GM19452 (cell line): ENCODE data around the gene TMEM163.
A peak's percentile ranks its signal among the peaks of the same experiment; 100 is the strongest.

Experiments used
- ATAC-seq: cut with Tn5 transposase; IDR thresholded peaks from one replicate; pipeline ENCODE4 v1.9.1; 2021; ENCODE audit not compliant: unreplicated experiment

Gene TMEM163

DNA sequence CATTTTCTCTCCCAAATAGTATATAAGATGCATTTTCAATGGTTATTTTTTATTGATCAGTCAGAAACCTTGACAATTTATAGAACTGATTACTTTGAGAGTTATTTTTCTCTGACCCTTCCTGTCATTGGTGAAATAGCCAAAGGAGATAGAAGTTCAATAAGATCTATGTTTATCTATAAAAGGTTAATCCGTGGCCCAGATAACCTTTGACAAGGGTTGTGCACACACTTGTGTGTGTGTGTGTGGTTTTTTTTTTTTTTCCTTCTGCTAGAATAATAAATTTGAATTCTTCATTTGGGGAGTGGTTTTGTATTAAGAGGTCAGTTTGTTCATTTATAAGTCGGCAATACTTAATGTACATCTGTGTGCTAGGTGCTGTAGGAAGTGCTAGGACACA is 304.9 kb downstream of the TMEM163 start:
- ATAC-seq = no peak

DNA sequence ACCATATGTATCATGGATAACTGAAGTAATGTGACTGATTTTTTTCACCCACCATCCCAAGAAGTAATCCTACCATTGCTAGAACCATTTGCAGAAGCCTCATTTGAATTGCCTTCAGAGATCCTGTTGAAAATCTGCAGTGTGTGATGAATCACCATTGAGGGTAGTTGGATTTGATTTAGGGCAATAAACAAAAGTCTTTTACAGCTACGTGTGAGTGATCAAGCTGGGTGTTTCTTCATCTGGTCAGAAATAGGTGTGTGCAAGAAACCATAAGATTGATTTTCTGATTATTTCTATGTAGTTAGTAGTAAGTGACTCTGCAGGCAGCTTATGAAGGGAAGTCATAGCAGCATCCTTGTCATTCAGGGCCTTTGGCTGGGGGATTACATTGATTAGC is 305.4 kb downstream of the TMEM163 start:
- ATAC-seq = no peak

GRCh38 chr2:134412639-134412999 is 306.2 kb downstream of the TMEM163 start:
- ATAC-seq = no peak

DNA sequence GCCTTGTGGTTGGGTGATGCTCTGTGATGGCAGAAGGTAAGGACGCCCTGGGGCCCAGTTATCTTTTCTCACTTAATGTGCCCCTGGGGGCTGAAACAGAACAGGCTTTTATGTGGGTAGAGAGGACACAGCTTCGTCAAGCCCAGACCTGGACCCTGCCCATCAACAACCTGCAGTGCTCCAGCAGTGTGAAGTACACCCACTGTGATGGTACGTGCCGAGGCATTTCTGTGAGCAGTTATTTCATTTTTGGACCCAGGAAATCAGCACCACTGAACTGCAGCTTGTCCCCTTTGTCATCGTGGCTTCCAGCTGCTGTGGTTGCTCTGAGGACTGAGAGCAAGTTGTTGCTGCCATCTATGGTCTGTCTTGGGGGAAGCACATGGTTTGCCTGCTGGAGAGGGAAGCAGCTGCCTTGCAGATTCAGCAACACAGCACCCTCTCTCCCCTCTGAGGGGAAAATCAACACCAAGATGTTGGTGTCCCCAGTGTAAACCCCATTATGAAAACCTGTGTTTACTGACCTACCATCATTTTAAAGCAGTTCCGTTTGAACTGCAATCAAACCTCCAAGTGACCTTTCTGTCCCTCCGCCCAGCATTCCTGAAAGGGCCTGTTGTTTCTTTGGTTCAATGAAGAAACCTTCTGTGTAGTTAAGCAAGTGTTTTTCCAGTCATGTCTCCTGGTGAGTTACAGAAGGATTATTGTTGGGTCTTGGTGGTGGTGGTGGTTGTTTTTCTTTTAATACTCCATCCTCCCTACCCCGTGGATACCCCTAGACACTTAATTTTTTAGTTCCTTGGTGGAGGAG is 306.8 kb downstream of the TMEM163 start:
- peak; percentile 97 for ATAC-seq

- no peak for ATAC-seq
Measured at GRCh38 chr2:134411279-134411827, 307.4 kb downstream of the TMEM163 start.

- no peak for ATAC-seq
Measured at GRCh38 chr2:134410831-134411231, 308.0 kb downstream of the TMEM163 start.

- no peak for ATAC-seq
Measured at GRCh38 chr2:134410006-134410405, 308.8 kb downstream of the TMEM163 start.

DNA sequence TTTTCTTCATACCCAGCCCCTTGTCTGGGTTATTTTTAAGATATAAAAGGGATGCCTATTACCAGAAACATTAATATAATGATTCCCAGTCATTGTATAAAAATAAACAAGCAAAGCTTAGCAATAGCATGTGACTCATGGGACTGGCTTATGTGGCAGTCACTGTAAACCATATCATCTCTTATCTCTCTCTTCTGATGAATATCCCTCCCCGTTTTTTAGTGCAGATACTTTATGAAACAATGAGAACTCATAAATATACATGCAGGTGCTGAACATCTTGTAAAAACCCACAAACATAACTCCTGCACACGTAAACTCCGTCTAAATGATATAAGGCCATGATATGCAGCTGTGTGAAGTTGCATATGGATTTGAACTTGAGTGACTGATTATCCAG is 310.0 kb downstream of the TMEM163 start:
- ATAC-seq = no peak

DNA sequence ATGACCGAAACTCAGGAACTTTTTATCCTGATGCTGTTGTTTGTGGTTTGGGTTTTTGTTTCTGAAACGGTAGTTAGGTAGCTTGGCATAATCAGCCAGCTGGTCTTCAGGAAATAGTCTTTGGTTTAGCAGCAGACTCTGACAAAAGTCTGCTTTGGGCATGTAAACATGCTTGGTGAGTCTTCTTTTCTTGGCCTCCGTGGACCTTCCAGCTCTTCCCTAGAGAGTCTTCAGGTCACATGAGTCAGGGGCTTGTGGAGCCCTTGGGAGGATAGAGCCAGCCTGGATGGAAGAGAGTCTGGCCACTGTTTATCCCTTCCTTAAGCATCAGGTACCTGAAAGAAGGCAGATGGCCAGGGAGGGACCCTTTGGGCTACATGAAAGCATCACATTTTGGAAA is 310.4 kb downstream of the TMEM163 start:
- ATAC-seq = no peak

DNA sequence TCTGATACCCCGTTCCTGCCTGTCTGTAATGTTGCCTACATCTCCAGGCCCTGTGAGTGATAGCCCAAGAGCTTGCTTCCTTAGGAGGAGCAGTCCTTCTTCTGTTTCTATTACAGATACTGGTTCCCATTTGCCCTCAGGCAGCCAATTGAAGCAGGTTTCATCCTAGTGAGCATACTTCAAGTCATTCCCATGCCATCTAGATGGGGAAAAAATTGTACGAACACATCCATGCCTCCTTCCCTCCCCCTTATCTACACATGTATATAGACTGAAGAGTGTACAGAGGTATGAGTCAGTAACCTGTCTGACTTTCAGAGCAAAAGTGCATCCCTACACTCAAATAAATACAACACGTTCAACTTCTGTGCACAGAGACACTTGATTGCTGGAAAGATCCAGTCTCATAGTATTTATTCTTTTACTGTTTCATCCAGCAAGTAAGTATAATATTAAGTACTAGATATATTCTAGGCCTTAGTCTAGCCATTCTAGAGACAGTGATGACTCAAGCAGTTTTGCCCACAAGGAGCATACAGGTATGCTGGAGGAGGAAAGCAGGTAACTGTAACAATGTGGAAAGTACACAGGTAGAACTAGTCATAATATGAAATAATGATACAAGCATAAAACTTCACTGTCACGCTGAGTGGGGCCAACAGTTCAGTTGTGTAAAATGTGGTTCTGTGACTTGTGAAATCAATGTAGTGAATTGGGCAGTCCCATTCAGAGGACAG is 311.5 kb downstream of the TMEM163 start:
- ATAC-seq = no peak

DNA sequence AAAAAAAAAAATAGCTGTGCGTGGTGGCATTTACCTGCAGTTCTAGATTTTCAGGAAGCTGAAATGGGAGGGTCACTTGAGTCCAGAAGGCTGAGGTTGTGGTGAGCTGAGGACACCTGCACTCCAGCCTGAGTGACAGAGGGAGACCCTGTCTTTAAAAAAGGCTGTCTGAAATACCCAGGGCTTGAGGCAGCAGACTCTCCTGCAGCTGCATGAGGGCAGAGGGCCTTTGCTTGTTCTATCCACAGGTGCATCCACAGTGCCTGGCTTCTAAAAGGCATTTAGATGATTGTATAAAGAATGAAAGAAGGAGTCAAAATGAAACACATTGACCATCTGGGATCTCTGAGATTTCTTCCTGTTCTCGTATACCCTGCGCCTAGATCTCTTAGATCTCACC is 312.1 kb downstream of the TMEM163 start:
- ATAC-seq = no peak

- ATAC-seq = no peak
Measured at GRCh38 chr2:134406311-134406710, 312.5 kb downstream of the TMEM163 start.
